SK-N-SH treated with all-trans-retinoic acid at 6 μM for 48 hours (cell line): ENCODE measurements around the gene DMRT3.

Experiments used
- ATAC-seq: fragments of 200-7000 bp; cut with Tn5 transposase; 3 replicates; pipeline ENCODE4 v1.9.1; 2020; ENCODE audit warnings: mild to moderate bottlenecking, moderate library complexity
- ARNTL ChIP-seq: fragments of 450-650 bp; formaldehyde crosslinking; IDR thresholded peaks from 2 replicates; pipeline ENCODE4 v1.5.0; 2020; ENCODE audit warnings: low read depth, mild to moderate bottlenecking, moderate library complexity, borderline replicate concordance
- BACH2 ChIP-seq: fragments of 250-450 bp; sonication (Bioruptor Pico); IDR thresholded peaks from 2 replicates; pipeline ENCODE4 v1.9.0; 2021; ENCODE audit warnings: mild to moderate bottlenecking, borderline replicate concordance
- CSDC2 ChIP-seq: fragments of 250-450 bp; sonication (Bioruptor Pico); IDR thresholded peaks from 2 replicates; pipeline ENCODE4 v1.5.0; 2020; ENCODE audit warnings: mild to moderate bottlenecking, moderate library complexity
- CSRNP3 ChIP-seq: fragments of 250-450 bp; sonication (Bioruptor Pico); IDR thresholded peaks from 2 replicates; pipeline ENCODE4 v1.5.1; 2021; ENCODE audit warnings: mild to moderate bottlenecking, moderate library complexity
- GLIS3 ChIP-seq: fragments of 250-450 bp; sonication (Bioruptor Pico); IDR thresholded peaks from 2 replicates; pipeline ENCODE4 v1.5.0; 2020; ENCODE audit warnings: mild to moderate bottlenecking, moderate library complexity
- ISL1 ChIP-seq: fragments of 250-450 bp; sonication (Bioruptor Pico); IDR thresholded peaks from 2 replicates; pipeline ENCODE4 v2.1.2; 2022; ENCODE audit warnings: mild to moderate bottlenecking, moderate library complexity
- OSR1 ChIP-seq: fragments of 250-450 bp; sonication (Bioruptor Pico); IDR thresholded peaks from 2 replicates; pipeline ENCODE4 v1.8.0; 2022; ENCODE audit warnings: moderate library complexity, mild to moderate bottlenecking, inconsistent platforms
- PPARA ChIP-seq: fragments of 250-450 bp; sonication (Bioruptor Pico); IDR thresholded peaks from 2 replicates; pipeline ENCODE4 v1.5.0; 2020; ENCODE audit warnings: mild to moderate bottlenecking, borderline replicate concordance
- RARB ChIP-seq: fragments of 250-450 bp; sonication (Bioruptor Pico); IDR thresholded peaks from 2 replicates; pipeline ENCODE4 v1.8.0; 2021; ENCODE audit warnings: mild to moderate bottlenecking, moderate library complexity
- SNAI2 ChIP-seq: fragments of 250-450 bp; sonication (Bioruptor Pico); IDR thresholded peaks from 2 replicates; pipeline ENCODE4 v1.5.0; 2020; ENCODE audit warnings: mild to moderate bottlenecking, moderate library complexity
- TCF4 ChIP-seq: fragments of 250-450 bp; sonication (Bioruptor Pico); IDR thresholded peaks from 2 replicates; pipeline ENCODE4 v1.8.0; 2021; ENCODE audit warnings: mild to moderate bottlenecking, moderate library complexity, borderline replicate concordance
- TSHZ2 ChIP-seq: fragments of 250-450 bp; sonication (Bioruptor Pico); IDR thresholded peaks from 2 replicates; pipeline ENCODE4 v1.5.0; 2020; ENCODE audit warnings: mild to moderate bottlenecking, moderate library complexity
- ZC3H10 ChIP-seq: fragments of 250-450 bp; sonication (Bioruptor Pico); IDR thresholded peaks from 2 replicates; pipeline ENCODE4 v1.5.1; 2021; ENCODE audit warnings: mild to moderate bottlenecking, moderate library complexity
- ZFP3 ChIP-seq: fragments of 250-450 bp; sonication (Bioruptor Pico); IDR thresholded peaks from 2 replicates; pipeline ENCODE4 v1.5.0; 2020; ENCODE audit warnings: mild to moderate bottlenecking, moderate library complexity
- ZFP30 ChIP-seq: fragments of 450-650 bp; formaldehyde crosslinking; IDR thresholded peaks from 2 replicates; pipeline ENCODE4 v1.5.0; 2022; ENCODE audit warnings: mild to moderate bottlenecking, moderate library complexity
- ZNF565 ChIP-seq: fragments of 450-650 bp; formaldehyde crosslinking; conservative IDR thresholded peaks from 2 replicates; pipeline ENCODE4 v1.5.0; 2020; ENCODE audit warnings: low read depth, mild to moderate bottlenecking, moderate library complexity
- ZNF70 ChIP-seq: fragments of 450-650 bp; formaldehyde crosslinking; IDR thresholded peaks from 2 replicates; pipeline ENCODE4 v1.5.0; 2020; ENCODE audit warnings: mild to moderate bottlenecking, moderate library complexity
- ZNF8 ChIP-seq: fragments of 450-650 bp; formaldehyde crosslinking; IDR thresholded peaks from 2 replicates; pipeline ENCODE4 v1.5.0; 2020; ENCODE audit warnings: mild to moderate bottlenecking, moderate library complexity
- TF ChIP-seq, protein P1 (sequence below): fragments of 250-450 bp; sonication (Bioruptor Pico); IDR thresholded peaks from 2 replicates; pipeline ENCODE4 v1.5.1; 2020; ENCODE audit warnings: low read depth, mild to moderate bottlenecking, moderate library complexity

The DMRT3 gene

GRCh38 chr9:976258-976942 is at the start of gene DMRT3:
DMRT3 (plus strand) TSS chr9:976655; CDS start chr9:977002, 347 bp downstream.
- TF ChIP-seq ZNF8 (CRISPR knock-in tag): no peak
- TF ChIP-seq ZNF565 (CRISPR knock-in tag): no peak
- TF ChIP-seq RARB (CRISPR knock-in tag): no peak
- TF ChIP-seq CSRNP3 (CRISPR knock-in tag): no peak
- TF ChIP-seq ARNTL (CRISPR knock-in tag): no peak
- no peak for ATAC-seq

DNA sequence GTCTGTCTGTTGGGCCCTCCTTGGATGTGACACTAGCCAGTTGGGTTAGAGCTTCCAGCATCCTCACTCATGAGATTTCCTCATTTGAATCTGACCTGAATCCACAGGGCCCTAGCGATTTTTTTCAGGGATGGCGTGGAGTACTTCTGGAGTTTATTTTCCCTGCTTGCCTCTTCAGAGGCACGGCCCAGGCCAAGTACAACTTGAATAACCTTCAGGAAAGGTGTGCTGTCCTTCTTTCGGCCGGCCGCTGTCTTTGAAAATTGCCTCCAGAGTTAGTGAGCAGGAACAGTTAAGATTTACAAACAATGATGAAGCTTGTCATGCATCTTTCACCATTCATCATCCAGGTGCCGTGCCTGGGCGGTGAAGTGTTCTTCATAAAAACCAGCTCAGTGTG is 49.5 kb upstream of the DMRT3 start:
- TF ChIP-seq ISL1 (CRISPR knock-in tag) (no peak), CSRNP3 (CRISPR knock-in tag) (no peak), OSR1 (CRISPR knock-in tag) (no peak), CSDC2 (CRISPR knock-in tag) (no peak), RARB (CRISPR knock-in tag) (no peak), TCF4 (no peak), BACH2 (CRISPR knock-in tag) (no peak), PPARA (no peak), GLIS3 (CRISPR knock-in tag) (no peak), ZNF70 (CRISPR knock-in tag) (no peak), ARNTL (CRISPR knock-in tag) (no peak), SNAI2 (CRISPR knock-in tag) (no peak), ZFP30 (CRISPR knock-in tag) (no peak), ZC3H10 (CRISPR knock-in tag) (no peak)
- TF ChIP-seq, protein P1, sequence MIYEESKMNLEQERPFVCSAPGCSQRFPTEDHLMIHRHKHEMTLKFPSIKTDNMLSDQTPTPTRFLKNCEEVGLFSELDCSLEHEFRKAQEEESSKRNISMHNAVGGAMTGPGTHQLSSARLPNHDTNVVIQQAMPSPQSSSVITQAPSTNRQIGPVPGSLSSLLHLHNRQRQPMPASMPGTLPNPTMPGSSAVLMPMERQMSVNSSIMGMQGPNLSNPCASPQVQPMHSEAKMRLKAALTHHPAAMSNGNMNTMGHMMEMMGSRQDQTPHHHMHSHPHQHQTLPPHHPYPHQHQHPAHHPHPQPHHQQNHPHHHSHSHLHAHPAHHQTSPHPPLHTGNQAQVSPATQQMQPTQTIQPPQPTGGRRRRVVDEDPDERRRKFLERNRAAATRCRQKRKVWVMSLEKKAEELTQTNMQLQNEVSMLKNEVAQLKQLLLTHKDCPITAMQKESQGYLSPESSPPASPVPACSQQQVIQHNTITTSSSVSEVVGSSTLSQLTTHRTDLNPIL (CRISPR knock-in tag): no peak
- TF ChIP-seq, all 23 proteins: peak for 0
- ATAC-seq: no peak

DNA sequence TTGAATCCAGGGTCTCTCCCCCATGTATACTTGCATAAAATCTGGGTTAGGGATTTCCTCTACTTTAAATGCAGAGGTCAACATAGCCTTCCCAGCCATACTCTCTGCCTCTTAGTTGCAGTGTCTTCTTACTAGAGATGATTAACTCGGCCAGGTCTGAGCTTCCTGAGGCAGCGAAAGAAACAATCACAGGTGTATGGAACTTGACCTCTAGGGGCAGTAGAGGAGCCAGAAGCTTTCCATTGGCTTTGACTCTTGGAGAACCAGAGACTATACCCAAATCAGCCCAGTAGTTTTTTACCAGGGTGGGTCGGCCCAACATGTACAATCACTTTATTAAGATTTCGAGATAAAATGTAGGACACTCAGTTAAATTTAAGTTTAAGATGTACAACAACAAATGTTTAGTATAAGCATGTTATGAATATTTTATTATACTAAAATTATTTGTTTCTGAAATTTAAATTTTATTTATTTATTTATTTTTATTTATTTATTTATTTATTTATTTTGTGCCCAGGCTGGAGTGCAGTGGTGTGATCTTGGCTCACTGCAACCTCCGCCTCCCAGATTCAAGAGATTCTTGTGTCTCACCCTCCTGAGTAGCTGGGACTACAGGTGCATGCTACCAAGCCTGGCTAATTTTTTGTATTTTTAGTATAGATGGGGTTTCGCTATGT is 48.0 kb upstream of the DMRT3 start:
- TF ChIP-seq ZNF565 (CRISPR knock-in tag) (no peak), ZFP3 (CRISPR knock-in tag) (no peak), TSHZ2 (CRISPR knock-in tag) (no peak), PPARA (no peak), GLIS3 (CRISPR knock-in tag) (no peak), ISL1 (CRISPR knock-in tag) (no peak), CSDC2 (CRISPR knock-in tag) (no peak)
- TF ChIP-seq, protein P1 (CRISPR knock-in tag): no peak
- peak; percentile 76; the same call in 2 of the 3 replicates for ATAC-seq
